ENCODE measurements around the gene NFIA.

DNA sequence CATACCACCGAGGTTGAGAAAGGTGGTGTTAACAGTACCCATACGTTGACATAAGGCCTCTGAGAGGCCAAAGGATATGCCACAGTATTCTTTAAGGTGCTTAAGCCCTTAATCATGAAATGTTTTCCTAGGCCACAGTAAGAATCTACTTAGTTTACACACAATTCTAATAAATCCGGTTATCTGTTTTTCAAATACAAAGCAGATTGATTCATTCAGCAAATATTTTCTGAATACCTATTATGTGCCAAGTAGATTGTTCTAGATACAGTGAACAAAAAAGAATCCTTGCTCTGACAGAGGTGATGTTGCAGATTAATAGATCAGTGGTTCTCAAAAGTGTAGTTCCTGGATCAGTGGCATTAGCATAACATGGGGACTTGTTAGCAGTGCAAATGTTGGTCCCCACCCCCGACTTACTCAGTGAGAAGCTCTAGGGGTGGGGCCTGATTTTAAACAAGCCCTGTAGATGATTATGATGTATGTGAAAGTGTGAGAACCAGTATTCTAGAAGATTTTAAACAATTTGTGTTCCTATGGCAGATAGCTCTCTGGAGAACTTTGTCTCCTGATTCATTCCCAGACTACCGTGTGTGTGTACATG, 61.6 kb downstream of the NFIA start:
- TF ChIP-seq CTCF (IDR thresholded peaks at IDR 0.05) (no peak), POLR2AphosphoS5 (IDR thresholded peaks at IDR 0.05) (no peak), POLR2A (IDR thresholded peaks at IDR 0.05) (no peak)

Measured in prostate gland (tissue), 2 donors.